GM12891 (cell line): ENCODE data around the gene GAS7.

Experiments
- DNase-seq: peaks from one replicate; pipeline ENCODE4 v3.0.0; 2011; ENCODE audit warnings: low spot score; ENCODE audit not compliant: insufficient read length
- FAIRE-seq: peaks from 2 replicates; lab custom pipeline; 2011; peaks lifted over from hg19 to GRCh38; lab: Jason Lieb, UNC
- PAX5 ChIP-seq: IDR thresholded peaks from 2 replicates; pipeline ENCODE4 v1.6.1; 2011; ENCODE audit warnings: low read length, moderate library complexity, mild to moderate bottlenecking; ENCODE audit not compliant: insufficient read depth, severe bottlenecking
- POLR2A ChIP-seq: IDR thresholded peaks from 2 replicates; pipeline ENCODE4 v1.6.1; 2011; ENCODE audit warnings: low read depth, low read length, control low read depth
- POLR2AphosphoS5 ChIP-seq: IDR thresholded peaks from 2 replicates; pipeline ENCODE4 v1.6.1; 2011; ENCODE audit warnings: low read depth, low read length, control low read depth
- POU2F2 ChIP-seq: IDR thresholded peaks from 2 replicates; pipeline ENCODE4 v1.6.1; 2011; ENCODE audit warnings: low read depth, mild to moderate bottlenecking, control low read depth, low read length, moderate library complexity
- SPI1 ChIP-seq: IDR thresholded peaks from 2 replicates; pipeline ENCODE4 v1.6.1; 2011; ENCODE audit warnings: low read depth, low read length, control low read depth
- TAF1 ChIP-seq: IDR thresholded peaks from 2 replicates; pipeline ENCODE4 v1.6.1; 2011; ENCODE audit warnings: low read depth, low read length, control low read depth

GAS7 gene

GRCh38 chr17:9874722-9875121, 323.7 kb downstream of the GAS7 start:
- DNase-seq: no peak
- TF ChIP-seq TAF1 (no peak), PAX5 (no peak), POLR2A (no peak), SPI1 (no peak), POU2F2 (no peak), POLR2AphosphoS5 (no peak)
- FAIRE-seq: no peak

GRCh38 chr17:9872852-9873251, 325.6 kb downstream of the GAS7 start:
- FAIRE-seq (no peak), DNase-seq (no peak)
- no peak for TF ChIP-seq POLR2AphosphoS5
- no peak for TF ChIP-seq SPI1
- no peak for TF ChIP-seq POU2F2
- TF ChIP-seq PAX5: no peak
- TF ChIP-seq TAF1: no peak
- no peak for TF ChIP-seq POLR2A

- no peak for DNase-seq
- TF ChIP-seq SPI1 (no peak), TAF1 (no peak), POLR2A (no peak), POU2F2 (no peak), PAX5 (no peak), POLR2AphosphoS5 (no peak)
- no peak for FAIRE-seq
Observed at GRCh38 chr17:9868552-9868951, 329.9 kb downstream of the GAS7 start.

GRCh38 chr17:9865586-9865985, 332.8 kb downstream of the GAS7 start:
- no peak for FAIRE-seq
- no peak for TF ChIP-seq POU2F2
- TF ChIP-seq POLR2A: no peak
- no peak for TF ChIP-seq POLR2AphosphoS5
- no peak for TF ChIP-seq SPI1
- no peak for TF ChIP-seq PAX5
- TF ChIP-seq TAF1: no peak
- DNase-seq: no peak

GRCh38 chr17:9862949-9863348, 335.5 kb downstream of the GAS7 start:
- no peak for TF ChIP-seq TAF1
- TF ChIP-seq POLR2AphosphoS5: no peak
- no peak for TF ChIP-seq POU2F2
- TF ChIP-seq POLR2A: no peak
- no peak for TF ChIP-seq SPI1
- no peak for TF ChIP-seq PAX5
- FAIRE-seq (no peak), DNase-seq (no peak)

- TF ChIP-seq PAX5 (no peak), SPI1 (no peak), TAF1 (no peak), POLR2A (no peak), POU2F2 (no peak), POLR2AphosphoS5 (no peak)
- DNase-seq: no peak
- no peak for FAIRE-seq
Observed at GRCh38 chr17:9862220-9862619, 336.2 kb downstream of the GAS7 start.

- DNase-seq (no peak), FAIRE-seq (no peak)
- TF ChIP-seq TAF1: no peak
- TF ChIP-seq PAX5: no peak
- no peak for TF ChIP-seq POU2F2
- TF ChIP-seq POLR2AphosphoS5: no peak
Observed at GRCh38 chr17:9860851-9861250, 337.6 kb downstream of the GAS7 start.
